Immature natural killer cell (primary cell): ENCODE measurements around the gene CCL11. TPM values are rescaled to one million over a fixed set of nuclear protein-coding genes. Genes with fewer than 3 reads are reported as not detected.

Experiments
- DNase-seq, 3 donors: peaks; one replicate each; pipeline ENCODE4 v3.0.0; 2022; ENCODE audit warnings: mixed read lengths in 1 of 3
- H3K27ac Mint-ChIP-seq, 6 donors: one replicate each; pipeline ENCODE4 v1.8.0; 2020; ENCODE audit warnings: mixed read lengths in 6 of 6, mild to moderate bottlenecking in 5 of 6, inconsistent platforms in 4 of 6, moderate library complexity in 3 of 6
- H3K27me3 Mint-ChIP-seq, 3 donors: one replicate each; pipeline ENCODE4 v1.8.0; 2020 to 2021; ENCODE audit warnings: low read depth in 3 of 3, mild to moderate bottlenecking in 3 of 3, mixed read lengths in 3 of 3, moderate library complexity in 3 of 3, inconsistent platforms in 1 of 3
- H3K36me3 Mint-ChIP-seq, 3 donors: one replicate each; pipeline ENCODE4 v1.8.0; 2020; ENCODE audit warnings: mixed read lengths in 3 of 3, inconsistent platforms in 2 of 3, mild to moderate bottlenecking in 2 of 3
- H3K4me1 Mint-ChIP-seq, 2 donors: one replicate each; pipeline ENCODE4 v1.8.0; 2020; ENCODE audit warnings: inconsistent platforms in 2 of 2, mild to moderate bottlenecking in 2 of 2, mixed read lengths in 2 of 2, moderate library complexity in 1 of 2
- H3K4me3 Mint-ChIP-seq, 5 donors: one replicate each; pipeline ENCODE4 v1.8.0; 2020; ENCODE audit warnings: mild to moderate bottlenecking in 5 of 5, mixed read lengths in 5 of 5, inconsistent platforms in 3 of 5, moderate library complexity in 3 of 5
- H3K9me3 Mint-ChIP-seq, 6 donors: one replicate each; pipeline ENCODE4 v1.8.0; 2020; ENCODE audit warnings: mild to moderate bottlenecking in 6 of 6, mixed read lengths in 6 of 6, inconsistent platforms in 4 of 6, moderate library complexity in 3 of 6
- polyA plus RNA-seq, 3 donors: library from polyadenylated mRNA; unstranded; fragments of 300-500 nt; fragmentation: Illumina TruSeq; gene quantifications; one replicate each; pipeline ENCODE4 v1.2.3, GENCODE V29; 2021

The CCL11 gene
- polyA plus RNA-seq, 3 donors from 2014 or later: not detected

DNA sequence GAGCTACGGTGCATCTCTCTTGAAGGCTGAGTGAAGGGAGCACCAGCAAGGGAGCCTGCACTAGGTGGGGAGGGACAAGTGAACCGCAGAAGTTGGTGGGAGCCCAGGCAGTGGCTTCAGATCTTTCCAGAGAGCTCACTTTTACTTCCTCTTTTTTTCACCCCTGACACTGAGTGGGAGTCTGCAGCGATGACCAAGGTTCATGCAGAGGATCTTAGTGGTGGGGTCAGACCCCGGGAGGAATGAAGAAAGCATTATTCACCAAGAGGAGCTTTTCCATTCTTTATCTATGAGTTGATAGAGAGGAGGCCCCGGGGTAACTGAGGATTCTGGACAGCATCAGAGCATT lies 33.5 kb upstream of the CCL11 start:
- no peak overlapping the region for H3K4me3 Mint-ChIP-seq
- peaks cover 0 to 9% (median 6%) of the 10 kb centered on the region in 3 donors for H3K27me3 Mint-ChIP-seq
- no peaks in the 10 kb centered on the region for H3K4me1 Mint-ChIP-seq
- no peaks in the 10 kb centered on the region for H3K36me3 Mint-ChIP-seq
- DNase-seq: no peak
- no peak overlapping the region for H3K27ac Mint-ChIP-seq
- peaks cover 0 to 1% (median 0%) of the 10 kb centered on the region in 6 donors for H3K9me3 Mint-ChIP-seq

DNA sequence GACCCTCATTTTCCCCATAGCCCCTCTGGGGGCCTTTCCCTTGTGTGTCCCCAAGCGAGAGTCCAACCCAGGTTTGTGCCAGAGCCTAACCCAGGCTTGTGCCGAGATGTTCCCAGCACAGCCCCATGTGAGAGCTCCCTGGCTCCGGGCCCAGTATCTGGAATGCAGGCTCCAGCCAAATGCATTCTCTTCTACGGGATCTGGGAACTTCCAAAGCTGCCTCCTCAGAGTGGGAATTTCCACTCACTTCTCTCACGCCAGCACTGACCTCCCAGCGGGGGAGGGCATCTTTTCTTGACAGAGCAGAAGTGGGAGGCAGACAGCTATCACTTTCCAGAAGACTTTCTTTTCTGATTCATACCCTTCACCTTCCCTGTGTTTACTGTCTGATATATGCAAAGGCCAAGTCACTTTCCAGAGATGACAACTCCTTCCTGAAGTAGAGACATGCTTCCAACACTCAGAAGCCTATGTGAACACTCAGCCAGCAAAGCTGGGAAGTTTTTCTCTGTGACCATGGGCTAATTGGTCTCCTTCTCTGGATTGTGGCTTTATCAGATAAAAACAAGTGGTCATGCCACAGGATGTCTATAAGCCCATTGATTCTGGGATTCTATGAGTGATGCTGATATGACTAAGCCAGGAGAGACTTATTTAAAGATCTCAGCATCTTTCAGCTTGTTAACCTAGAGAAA lies 33.0 kb upstream of the CCL11 start:
- peaks cover 0 to 9% (median 6%) of the 10 kb centered on the region in 3 donors for H3K27me3 Mint-ChIP-seq
- H3K9me3 Mint-ChIP-seq: peaks cover 0 to 1% (median 0%) of the 10 kb centered on the region in 6 donors
- H3K27ac Mint-ChIP-seq: no peak overlapping the region
- no peak overlapping the region for H3K4me3 Mint-ChIP-seq
- no peaks in the 10 kb centered on the region for H3K4me1 Mint-ChIP-seq
- DNase-seq: no peak
- no peaks in the 10 kb centered on the region for H3K36me3 Mint-ChIP-seq

DNA sequence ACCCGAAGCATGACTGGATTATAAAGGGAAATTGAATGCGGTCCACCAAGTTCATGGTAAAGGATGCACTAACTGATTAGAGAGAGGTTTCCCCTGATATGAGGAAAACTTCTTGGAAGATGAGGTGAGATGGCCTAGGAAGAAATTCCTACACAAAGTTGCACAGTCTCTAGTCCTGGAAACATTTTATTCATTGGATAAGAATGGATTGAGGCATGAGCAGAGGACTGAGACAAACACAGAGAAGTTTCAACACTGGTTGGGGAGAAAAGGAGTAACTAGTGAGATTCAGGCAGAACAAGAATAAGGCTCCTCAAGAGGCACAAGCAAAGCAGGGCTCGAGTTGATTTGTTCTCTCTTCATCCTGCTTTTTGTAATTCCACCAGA lies 32.4 kb upstream of the CCL11 start:
- Mint-ChIP-seq H3K27me3 (peaks cover 0 to 12% (median 4%) of the 10 kb centered on the region in 3 donors), H3K9me3 (peaks cover 0 to 1% (median 0%) of the 10 kb centered on the region in 6 donors), H3K27ac (no peak overlapping the region), H3K4me3 (no peak overlapping the region), H3K4me1 (no peaks in the 10 kb centered on the region), H3K36me3 (no peaks in the 10 kb centered on the region)
- no peak for DNase-seq

DNA sequence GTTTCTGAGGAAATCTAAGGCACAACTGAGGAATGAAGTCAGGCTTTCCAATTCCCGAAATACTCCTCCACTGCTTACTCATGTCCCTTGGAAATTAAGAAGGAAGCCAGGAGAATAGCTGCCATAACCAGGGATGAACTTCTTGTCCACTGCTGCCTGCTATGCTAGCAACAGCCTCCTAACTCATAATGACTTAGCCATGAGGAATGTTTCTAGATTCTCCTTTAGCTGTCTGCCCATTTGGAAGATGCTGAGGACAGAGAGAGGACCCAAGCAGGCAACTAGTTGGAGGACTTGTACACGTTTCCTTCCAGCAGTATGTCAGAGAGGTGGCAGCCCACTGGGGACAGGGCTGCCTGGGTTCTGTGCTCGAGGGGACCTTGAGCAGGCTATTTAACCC lies 31.4 kb upstream of the CCL11 start:
- no peak overlapping the region for H3K27ac Mint-ChIP-seq
- H3K36me3 Mint-ChIP-seq: no peaks in the 10 kb centered on the region
- peaks cover 4 to 12% (median 4%) of the 10 kb centered on the region in 3 donors for H3K27me3 Mint-ChIP-seq
- DNase-seq: no peak
- no peaks in the 10 kb centered on the region for H3K4me1 Mint-ChIP-seq
- H3K9me3 Mint-ChIP-seq: peaks cover 0 to 1% (median 0%) of the 10 kb centered on the region in 6 donors
- no peak overlapping the region for H3K4me3 Mint-ChIP-seq

DNA sequence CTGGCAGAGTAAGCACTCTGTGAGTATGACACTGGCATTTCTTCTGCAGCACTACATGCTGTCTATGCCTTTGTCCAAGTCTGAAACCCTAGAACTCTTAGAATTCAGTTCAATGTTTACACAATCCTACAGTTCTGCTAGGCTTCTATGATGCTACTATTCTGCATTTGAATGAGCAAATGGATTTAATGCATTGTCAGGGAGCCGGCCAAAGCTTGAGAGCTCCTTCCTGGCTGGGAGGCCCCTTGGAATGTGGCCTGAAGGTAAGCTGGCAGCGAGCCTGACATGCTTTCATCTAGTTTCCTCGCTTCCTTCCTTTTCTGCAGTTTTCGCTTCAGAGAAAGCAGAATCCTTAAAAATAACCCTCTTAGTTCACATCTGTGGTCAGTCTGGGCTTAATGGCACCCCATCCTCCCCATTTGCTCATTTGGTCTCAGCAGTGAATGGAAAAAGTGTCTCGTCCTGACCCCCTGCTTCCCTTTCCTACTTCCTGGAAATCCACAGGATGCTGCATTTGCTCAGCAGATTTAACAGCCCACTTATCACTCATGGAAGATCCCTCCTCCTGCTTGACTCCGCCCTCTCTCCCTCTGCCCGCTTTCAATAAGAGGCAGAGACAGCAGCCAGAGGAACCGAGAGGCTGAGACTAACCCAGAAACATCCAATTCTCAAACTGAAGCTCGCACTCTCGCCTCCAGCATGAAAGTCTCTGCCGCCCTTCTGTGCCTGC lies 30.7 kb upstream of the CCL11 start, which contains the start of gene CCL2:
Gene CCL2, plus strand, starts transcription at position 635 of the 730 bp plus-strand sequence. Its CDS starts 65 bp downstream, at position 700.
- H3K4me1 Mint-ChIP-seq: no peaks in the 10 kb centered on the region
- H3K4me3 Mint-ChIP-seq: no peak within 1 kb of the TSS
- H3K27me3 Mint-ChIP-seq: peaks cover 4 to 12% (median 4%) of the 10 kb centered on the region in 3 donors
- no peaks in the 10 kb centered on the region for H3K36me3 Mint-ChIP-seq
- H3K27ac Mint-ChIP-seq: no peak within 1 kb of the TSS
- H3K9me3 Mint-ChIP-seq: peaks cover 0 to 1% (median 0%) of the 10 kb centered on the region in 6 donors
- no peak for DNase-seq

DNA sequence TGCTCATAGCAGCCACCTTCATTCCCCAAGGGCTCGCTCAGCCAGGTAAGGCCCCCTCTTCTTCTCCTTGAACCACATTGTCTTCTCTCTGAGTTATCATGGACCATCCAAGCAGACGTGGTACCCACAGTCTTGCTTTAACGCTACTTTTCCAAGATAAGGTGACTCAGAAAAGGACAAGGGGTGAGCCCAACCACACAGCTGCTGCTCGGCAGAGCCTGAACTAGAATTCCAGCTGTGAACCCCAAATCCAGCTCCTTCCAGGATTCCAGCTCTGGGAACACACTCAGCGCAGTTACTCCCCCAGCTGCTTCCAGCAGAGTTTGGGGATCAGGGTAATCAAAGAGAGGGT lies 30.2 kb upstream of the CCL11 start:
- Mint-ChIP-seq H3K27me3 (peaks cover 4 to 12% (median 4%) of the 10 kb centered on the region in 3 donors), H3K4me3 (no peak overlapping the region), H3K9me3 (peaks cover 0 to 1% (median 0%) of the 10 kb centered on the region in 6 donors), H3K4me1 (no peaks in the 10 kb centered on the region), H3K36me3 (no peaks in the 10 kb centered on the region), H3K27ac (no peak overlapping the region)
- no peak for DNase-seq

DNA sequence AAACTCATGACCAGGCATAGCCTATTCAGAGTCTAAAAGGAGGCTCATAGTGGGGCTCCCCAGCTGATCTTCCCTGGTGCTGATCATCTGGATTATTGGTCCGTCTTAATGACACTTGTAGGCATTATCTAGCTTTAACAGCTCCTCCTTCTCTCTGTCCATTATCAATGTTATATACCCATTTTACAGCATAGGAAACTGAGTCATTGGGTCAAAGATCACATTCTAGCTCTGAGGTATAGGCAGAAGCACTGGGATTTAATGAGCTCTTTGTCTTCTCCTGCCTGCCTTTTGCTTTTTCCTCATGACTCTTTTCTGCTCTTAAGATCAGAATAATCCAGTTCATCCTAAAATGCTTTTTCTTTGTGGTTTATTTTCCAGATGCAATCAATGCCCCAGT lies 29.7 kb upstream of the CCL11 start:
- Mint-ChIP-seq H3K4me1 (no peaks in the 10 kb centered on the region), H3K27me3 (peaks cover 4 to 12% (median 4%) of the 10 kb centered on the region in 3 donors), H3K27ac (no peak overlapping the region), H3K9me3 (peaks cover 0 to 1% (median 0%) of the 10 kb centered on the region in 6 donors), H3K4me3 (no peak overlapping the region), H3K36me3 (no peaks in the 10 kb centered on the region)
- no peak for DNase-seq

DNA sequence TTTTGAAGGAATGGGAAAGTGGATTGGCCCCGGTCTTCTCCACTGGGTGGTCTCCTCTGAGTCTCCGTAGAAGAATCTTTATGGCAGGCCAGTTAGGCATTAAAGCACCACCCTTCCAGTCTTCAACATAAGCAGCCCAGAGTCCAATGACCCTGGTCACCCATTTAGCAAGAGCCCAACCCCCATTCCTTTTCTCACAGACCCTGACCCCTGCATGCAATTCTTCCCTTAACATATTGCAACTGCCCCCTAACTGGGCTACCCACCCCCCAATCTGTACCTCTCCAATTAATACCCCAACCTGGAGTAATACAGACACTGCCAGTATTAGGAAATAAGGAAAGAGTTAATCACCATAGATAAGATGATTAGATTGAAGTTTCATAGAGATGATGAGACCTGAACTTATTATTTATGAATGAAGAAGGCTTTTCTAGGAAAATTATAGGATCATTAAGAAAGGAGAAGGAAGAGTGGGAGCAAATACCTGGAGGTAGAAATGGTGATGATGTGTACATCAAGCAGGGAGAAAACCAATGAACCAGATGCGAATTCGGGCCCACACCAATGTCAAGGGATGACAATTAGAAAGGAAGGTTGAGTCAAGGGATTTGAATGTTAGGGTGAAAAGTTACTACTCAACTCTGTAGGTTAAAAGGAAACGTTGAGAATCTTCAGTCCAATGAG lies 28.1 kb upstream of the CCL11 start:
- DNase-seq: no peak
- no peak overlapping the region for H3K4me3 Mint-ChIP-seq
- H3K27me3 Mint-ChIP-seq: peaks cover 4 to 12% (median 6%) of the 10 kb centered on the region in 3 donors

DNA sequence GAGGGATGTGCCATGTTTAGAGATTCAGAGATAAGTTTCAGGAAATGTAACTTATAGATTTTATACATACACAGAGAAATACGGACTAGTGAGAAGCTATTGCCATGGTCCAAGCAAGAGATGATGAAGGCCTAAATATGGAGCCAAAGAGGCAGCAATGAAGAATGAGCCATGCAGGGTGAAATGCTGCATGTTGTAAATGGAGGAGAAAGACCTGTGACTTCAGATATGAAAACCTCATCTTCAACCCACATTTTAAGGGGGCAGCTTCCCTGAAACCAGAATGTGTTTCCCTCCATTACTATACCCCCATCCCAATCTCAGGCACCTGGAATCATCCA lies 27.6 kb upstream of the CCL11 start:
- Mint-ChIP-seq H3K27me3 (peaks cover 5 to 12% (median 7%) of the 10 kb centered on the region in 3 donors), H3K4me1 (no peaks in the 10 kb centered on the region), H3K36me3 (no peaks in the 10 kb centered on the region), H3K9me3 (peaks cover 0 to 1% (median 0%) of the 10 kb centered on the region in 6 donors), H3K27ac (no peak overlapping the region), H3K4me3 (no peak overlapping the region)
- no peak for DNase-seq

More for the DNA sequence above, 28.1 kb upstream of the CCL11 start:
- Mint-ChIP-seq H3K36me3 (no peaks in the 10 kb centered on the region), H3K9me3 (peaks cover 0 to 1% (median 0%) of the 10 kb centered on the region in 6 donors), H3K27ac (no peak overlapping the region), H3K4me1 (no peaks in the 10 kb centered on the region)

DNA sequence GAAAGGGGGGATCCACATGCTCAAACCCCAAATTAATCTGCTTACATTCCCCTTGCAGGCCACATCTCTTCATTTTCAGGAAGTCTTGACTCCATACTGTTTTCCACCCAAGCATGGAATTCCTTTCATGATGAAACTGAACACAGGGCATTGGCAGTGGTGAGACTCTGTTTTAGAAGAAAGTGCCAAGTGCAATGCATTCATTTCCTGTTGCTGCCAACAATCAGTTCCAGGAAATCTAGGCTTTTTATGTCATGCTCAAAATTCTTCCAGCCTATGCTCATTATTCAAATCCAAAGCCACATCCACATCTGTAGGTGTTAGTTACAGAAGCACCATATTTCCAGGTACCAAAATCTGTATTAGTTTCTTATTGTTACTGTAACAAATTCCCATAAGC lies 26.4 kb upstream of the CCL11 start:
- Mint-ChIP-seq H3K4me3 (no peak overlapping the region), H3K27me3 (peaks cover 6 to 10% (median 7%) of the 10 kb centered on the region in 3 donors), H3K27ac (no peak overlapping the region), H3K9me3 (peaks cover 0 to 1% (median 0%) of the 10 kb centered on the region in 6 donors), H3K36me3 (no peaks in the 10 kb centered on the region), H3K4me1 (no peaks in the 10 kb centered on the region)
- DNase-seq: no peak

DNA sequence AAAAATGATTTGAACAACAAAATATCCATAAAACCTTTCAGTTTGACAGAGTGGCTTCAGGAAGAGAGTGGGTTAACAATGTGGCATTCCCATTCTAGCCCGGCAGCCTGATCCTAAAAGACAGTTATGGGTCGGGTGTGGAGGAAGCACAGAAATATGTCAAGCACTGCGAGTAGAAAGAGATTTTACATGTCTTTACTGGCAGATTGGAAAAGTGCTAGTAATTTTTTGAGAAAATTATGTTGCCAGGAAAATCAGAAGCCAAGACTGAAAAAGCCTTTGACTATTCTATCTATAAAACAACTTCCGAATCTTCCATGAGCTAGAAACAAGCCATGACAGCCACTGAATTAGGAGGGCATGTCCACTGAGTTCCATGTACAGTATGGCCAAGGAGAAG lies 24.7 kb upstream of the CCL11 start:
- no peak for DNase-seq
- H3K36me3 Mint-ChIP-seq: no peaks in the 10 kb centered on the region
- H3K4me1 Mint-ChIP-seq: no peaks in the 10 kb centered on the region
- H3K9me3 Mint-ChIP-seq: peaks cover 0 to 1% (median 0%) of the 10 kb centered on the region in 6 donors
- H3K27ac Mint-ChIP-seq: no peak overlapping the region
- no peak overlapping the region for H3K4me3 Mint-ChIP-seq
- H3K27me3 Mint-ChIP-seq: peaks cover 8 to 14% (median 8%) of the 10 kb centered on the region in 3 donors

DNA sequence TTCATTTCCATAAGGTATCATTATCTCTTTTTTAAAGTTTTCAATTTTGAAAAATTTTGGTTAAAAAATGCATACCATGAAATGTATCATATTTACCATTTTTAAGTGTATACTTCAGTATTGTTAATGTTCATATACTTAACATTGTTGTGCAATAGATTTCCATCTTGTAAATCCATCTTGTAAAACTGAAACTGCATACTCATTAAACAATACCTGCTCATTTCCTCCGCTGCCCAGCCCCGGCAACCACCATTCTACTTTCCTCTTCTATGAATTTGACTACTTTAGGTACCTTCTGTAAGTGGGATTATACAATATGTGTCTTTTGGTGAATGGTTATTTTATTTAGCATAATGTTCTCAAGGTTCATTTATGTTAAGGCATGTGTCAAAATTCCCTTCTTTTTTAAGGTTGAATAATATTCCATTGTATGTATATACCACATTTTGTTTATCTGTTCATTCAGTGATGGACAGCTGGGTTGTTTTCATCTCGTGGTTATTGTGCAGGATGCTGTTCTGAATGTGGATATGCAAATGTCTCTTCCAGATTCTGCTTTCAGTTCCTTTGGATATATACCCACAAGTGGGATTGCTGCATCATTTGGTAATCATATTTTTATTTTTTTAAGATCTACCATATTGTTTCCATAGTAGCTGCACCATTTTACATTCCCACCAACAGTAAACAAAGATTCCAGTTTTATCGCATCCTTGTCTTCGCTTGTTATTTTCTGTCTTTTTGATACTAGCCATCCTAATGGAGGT lies 23.8 kb upstream of the CCL11 start:
- no peak overlapping the region for H3K4me3 Mint-ChIP-seq
- no peak for DNase-seq
- H3K9me3 Mint-ChIP-seq: no peaks in the 10 kb centered on the region
- no peaks in the 10 kb centered on the region for H3K36me3 Mint-ChIP-seq
- no peak overlapping the region for H3K27ac Mint-ChIP-seq
- peaks cover 4 to 16% (median 4%) of the 10 kb centered on the region in 3 donors for H3K27me3 Mint-ChIP-seq
- no peaks in the 10 kb centered on the region for H3K4me1 Mint-ChIP-seq

DNA sequence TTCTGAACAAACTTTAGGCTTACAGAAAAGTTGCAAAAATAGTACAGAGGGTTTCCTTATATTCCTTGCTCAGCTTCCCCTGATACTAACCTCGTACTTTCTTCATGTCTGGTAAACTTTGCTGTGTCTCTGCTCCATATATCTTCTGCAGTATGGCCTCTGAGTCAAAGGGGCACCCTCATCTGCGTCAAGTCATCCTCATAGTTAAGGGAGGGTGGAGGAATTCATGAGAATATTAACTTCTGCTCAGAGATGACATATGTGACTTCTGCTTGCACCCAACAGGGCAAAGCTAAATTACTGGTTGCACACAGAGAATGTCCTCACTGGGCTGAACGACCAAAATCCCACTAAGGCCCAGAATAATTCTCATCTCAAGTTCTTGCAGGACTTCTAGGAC lies 19.8 kb upstream of the CCL11 start:
- Mint-ChIP-seq H3K9me3 (peaks cover 0 to 3% (median 0%) of the 10 kb centered on the region in 6 donors), H3K4me3 (no peak overlapping the region), H3K27me3 (peaks cover 0 to 14% (median 4%) of the 10 kb centered on the region in 3 donors), H3K36me3 (no peaks in the 10 kb centered on the region), H3K27ac (no peak overlapping the region), H3K4me1 (no peaks in the 10 kb centered on the region)
- no peak for DNase-seq
